T1000 (cell line): Measurements from ENCODE around the gene ZHX3.

Experiments
- DNase-seq: peaks from one replicate; lab custom pipeline; 2025; ENCODE audit warnings: mixed read lengths; lab: John Stamatoyannopoulos, UW

ZHX3 gene

DNA sequence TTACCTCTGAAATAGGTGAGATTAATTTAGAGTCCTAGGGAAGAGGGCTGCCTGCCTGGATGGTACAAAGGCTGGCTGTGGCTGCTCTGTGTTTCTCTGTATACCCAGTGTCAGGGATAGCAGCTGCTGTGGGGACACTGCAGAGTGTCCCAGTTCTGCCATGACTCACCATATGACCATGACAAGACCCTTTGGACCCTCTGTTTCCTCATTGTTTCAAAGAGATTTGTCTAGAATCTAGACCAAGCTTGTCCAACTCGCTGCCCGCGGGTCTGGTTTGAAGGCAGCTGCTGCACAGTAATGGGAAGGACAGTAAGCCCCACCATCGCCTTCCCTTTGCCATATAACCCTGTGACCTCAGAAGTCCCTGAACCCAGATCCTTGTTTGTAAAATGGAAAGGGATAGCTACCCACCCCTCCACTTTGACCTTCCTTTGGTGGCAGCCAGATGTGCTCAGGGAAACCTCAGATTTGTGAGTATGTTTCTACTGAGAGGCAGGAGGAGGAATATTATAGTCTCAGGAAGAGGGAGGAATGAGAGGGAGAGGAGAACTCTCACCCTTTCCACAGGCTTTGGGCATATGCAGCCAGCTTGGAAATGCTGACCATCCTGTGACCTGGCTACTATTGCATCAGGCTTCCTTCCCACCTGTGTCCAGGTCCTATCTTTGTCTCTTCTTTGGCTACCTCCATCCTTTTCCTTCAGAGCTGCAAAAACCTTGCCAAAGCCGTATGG is 166.2 kb downstream of the ZHX3 start:
- DNase-seq = no peak

DNA sequence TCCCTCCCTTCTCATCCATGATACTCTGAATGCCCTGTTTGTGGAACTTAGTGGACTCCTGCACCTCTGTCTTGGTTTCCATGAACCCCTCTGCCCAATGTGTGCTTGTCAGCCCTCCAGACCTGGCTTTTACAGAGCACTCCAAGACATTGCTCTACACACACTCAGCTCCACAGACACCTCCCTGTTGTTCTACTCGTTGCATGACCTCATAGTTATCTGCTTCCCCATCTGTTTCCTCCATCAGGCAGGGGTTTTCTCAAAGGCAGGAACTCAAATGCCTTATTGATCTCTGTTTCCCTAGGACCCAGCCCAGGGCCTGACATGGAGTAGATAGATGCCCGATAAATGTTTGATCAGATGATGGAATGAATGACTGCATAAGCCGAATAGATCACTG is 166.9 kb downstream of the ZHX3 start:
- DNase-seq = no peak

DNA sequence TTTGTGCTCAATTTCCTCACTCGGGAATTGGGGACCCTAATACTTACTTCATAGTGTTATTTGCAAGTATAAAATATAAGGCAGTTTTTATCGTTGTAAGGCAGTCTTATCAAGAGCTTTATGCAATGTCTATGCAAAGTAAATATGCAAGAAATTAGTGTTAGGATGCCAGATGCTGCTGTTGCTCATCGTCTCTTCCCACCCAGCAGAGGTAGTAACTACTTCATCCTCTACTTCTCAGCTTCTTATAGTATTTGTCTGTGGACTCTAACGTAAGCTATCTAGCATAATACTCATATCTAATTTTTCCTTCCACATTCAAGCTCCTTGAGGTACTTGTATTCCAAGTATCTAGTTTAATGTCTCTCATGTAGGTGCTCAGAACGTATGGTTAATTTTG is 168.6 kb downstream of the ZHX3 start:
- DNase-seq = no peak

DNA sequence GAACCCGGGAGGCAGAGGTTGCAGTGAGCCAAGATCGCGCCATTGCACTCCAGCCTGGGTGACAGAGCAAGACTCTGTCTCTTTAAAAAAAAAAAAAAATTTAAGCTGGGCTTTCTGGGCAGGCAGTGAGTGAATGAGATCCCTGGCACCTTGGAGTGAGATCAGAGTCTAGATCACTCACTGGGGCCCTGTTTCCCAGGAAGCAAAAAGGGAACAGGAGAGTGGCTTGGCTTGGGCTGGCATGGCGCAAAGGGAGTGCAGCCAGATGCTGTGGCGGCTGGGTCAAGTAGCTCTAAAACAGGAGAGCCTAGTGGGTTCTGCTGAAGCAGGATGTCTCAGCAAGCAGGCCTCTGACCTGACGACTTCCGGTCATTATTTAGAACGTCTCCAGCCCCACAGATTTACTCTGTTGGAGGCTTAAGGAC is 169.8 kb downstream of the ZHX3 start:
- no peak for DNase-seq

DNA sequence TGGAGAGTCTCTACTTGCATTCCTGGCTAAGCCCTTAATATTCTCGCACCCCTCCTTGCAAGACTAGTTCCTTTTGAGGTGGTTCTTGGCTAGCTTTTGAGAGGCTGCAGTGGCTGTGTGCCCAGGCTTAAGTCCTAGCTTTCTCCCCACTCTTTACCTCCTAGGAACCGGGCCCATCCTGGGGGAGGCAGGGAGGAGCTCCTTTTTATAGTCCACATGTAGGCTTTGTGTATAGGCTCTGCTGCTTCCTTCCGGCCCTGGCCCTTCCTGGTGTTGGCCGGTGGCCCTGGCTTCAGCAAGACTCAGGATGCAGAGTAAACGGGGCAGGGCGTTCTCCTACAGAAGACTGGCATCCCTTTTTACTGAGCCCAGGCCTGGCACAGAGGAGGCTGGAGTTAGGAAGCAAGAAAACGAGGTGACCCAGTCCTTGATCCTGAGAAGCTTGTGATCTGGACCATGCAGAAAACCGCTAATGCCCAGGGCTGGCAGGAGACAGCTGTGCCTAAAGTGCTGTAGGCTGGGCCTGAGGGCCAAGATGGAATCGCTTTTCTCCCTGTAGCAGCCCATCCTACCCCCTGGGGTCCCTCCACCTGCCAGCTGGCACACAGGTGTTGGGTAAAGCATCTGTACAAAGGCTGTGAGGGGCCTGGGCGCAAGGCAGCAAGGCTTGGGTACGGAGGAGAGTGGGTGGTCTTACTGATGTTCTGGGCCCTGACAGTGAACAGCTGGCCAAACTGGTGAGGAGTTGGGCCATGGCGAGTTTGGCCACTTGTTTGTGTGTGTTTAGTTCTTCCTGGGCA is 171.5 kb downstream of the ZHX3 start:
- no peak for DNase-seq

DNA sequence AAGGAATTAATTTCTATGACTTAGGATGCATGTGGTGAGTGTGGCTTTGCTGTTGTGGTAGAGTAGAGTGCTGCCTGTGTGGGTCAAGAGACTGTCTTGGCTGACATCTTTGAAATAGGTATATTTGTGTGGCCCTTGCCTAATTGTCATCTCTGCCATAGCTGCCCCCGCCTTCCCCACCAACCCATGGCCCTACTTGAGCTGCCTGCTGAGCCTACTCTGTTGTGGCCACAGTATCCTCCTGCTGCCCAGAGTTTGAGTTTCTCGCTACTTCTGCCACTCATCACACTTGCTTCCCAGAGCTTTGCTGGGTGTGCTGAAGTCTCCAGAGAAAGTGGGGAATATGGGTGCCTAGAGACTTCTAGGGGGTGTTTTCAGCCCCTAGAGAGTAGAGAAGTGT is 172.2 kb downstream of the ZHX3 start:
- no peak for DNase-seq

DNA sequence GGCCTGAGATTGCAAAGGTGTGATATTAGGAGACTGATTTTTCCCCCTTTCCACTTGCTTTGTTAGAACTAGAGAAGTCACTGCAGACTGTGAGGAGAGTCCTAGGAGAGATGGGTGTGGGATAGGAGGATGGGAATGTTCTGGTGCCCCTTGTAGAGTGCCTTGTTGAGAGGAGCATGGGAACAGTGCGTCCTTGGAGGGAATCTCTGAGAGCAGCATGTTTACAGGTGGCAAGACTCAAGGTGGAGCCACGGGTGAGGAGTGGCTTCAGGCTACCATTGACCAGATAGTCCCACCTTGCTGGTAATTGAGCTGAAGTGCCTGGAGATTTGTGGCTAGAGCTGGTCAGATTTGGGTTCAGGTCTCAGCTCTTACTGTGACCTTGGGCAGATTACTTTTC is 174.2 kb downstream of the ZHX3 start:
- no peak for DNase-seq

DNA sequence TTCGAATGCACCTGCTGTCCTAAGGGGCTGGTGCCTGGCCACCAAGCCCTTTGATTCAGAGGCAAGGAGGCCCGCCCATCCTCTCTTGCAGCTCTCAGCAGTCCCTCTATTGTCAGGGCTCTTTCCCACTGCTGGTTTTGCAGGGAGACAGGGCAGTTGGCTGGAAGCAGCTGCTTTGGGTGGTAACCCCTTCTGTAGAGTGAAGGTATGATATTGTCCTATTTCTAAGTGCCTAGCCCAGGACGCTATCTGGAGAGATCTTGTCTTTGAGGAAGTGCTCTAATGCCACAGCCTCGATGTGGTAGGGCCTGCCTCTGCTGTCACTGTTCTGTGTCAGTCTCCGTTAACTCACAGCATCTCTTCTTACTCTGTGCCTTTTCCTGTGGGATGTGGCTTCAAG is 174.6 kb downstream of the ZHX3 start:
- no peak for DNase-seq

DNA sequence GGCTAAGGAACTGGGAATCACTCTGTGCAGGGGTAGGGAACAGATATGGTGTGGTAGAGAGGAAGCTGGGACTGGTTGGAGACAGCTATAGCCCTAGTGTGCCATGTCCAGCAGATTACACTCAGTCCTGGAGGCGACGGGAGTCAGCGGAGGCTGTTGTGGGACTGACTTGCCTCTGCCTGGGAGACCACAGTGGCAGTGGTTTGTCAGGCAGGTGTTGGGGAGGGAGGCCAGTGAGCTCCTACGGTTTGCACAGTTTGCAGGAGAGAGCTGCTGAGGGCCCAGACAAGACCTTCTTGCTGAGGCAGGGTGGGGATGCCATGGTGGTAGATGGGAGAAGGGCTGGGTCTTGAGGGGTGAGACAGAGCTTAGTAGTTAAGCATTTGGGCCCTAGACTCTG is 175.3 kb downstream of the ZHX3 start:
- no peak for DNase-seq

DNA sequence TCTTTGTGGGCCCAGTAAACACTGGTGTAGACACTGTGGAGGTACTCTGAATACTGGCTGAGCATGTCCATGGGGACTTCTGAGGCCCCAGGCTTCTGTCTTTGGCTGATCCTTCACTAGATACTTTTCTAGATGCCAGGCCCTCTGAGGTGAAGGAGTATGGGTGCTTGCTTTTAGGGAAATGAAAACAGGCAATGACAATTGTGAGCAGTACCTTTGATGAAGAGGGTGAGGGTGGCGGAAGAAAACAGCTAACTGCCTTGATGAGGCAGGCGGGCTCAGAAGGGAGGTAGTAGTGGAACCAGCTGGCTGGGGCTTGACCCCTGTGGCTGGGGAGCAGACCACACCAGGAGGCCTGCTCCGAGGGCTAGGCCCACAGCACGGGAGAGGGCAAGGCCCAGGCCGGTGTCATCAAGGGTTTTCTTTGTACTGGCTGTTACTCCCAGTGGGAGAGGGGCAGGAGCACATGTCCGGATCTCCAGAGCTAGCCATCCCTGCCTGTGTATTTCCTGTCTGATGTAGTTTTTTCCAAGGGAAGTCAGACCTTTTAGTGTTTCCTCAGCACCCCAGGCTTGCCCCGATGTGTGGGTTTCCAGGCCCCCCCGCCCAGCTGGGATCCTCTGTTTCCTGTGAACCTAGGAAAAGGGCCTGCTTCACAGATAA is 176.2 kb downstream of the ZHX3 start:
- DNase-seq = no peak

DNA sequence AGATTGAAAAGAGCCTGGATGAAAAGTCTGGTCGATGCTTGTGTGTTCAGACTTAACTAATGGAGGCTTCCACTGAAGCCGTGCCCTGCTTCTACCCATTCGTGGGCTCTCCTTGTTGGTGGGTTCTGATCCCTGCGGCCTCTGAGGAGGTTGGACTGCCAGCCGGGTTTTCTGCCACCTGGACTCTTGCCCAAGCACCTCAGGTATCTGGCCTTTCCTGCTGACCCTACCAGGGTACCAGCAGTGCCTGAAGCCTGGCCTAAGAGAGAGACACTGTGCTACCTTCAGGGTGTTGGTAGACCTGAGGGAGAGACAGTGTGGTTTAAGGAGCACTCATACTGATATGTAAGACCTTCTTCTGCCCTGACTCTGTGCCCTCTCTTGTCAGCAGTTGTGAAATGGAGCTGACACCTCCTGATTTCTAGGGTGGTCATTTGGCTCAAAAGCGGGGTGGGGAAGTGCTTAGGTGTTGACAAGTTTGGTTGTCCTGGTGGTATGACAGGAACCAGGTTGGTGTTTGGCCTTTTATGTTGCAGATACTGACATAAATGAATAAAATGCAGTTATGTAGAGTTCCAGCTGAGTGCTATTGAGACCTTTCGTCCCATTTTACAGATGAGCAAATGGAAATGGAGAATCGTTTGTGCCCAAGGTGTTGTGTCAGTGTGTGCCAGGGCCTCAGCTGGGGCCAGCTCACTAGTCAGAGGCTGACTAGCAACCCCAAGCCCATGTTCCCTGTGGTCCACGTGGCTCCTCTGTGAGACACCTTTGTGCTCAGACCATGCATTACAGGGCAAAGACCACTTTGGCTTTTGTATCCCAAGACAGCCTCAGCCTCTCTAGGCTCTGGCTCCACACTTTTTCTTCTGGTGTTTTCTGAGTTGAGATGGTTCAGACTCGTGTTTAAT is 177.1 kb downstream of the ZHX3 start:
- DNase-seq = no peak

DNA sequence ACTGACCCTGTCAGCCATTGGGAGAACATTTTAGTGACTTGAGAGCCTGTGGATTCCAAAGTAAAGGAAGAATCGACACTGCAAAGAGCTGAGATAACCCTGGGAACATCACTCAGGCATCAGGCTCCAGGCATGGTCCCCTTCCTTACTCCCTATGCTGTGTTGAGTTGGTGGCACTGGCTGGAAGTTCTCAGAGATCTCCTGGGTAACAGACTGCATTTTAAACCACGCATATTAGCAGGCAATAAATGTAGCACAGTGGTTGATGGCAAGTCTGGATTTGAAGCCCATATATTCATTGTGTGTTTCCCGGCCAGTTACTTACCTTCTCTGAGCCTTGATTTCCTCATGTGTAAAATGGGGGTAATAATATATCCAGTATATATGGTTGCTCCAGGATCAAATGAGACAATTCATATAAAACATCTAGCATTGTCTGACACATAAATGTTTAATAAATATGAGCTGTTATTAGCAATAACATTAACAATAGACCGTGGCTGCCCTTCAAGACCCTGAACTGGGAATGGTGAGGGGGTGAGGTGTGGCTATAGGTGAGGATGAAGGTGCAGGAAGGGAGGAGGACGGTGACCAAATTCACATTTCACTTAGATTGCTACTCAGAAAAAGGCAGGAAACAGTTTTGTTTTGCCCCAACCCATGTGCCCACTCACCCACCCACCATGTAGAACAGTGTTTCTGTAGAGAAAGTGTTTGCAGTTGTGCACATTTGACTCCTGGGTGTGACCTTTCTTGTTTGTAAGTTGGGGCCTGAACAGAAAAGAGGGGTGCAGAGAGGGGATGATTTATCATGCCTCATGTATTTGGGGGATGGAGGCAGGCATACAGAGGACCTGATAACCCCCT is 178.1 kb downstream of the ZHX3 start:
- no peak for DNase-seq

DNA sequence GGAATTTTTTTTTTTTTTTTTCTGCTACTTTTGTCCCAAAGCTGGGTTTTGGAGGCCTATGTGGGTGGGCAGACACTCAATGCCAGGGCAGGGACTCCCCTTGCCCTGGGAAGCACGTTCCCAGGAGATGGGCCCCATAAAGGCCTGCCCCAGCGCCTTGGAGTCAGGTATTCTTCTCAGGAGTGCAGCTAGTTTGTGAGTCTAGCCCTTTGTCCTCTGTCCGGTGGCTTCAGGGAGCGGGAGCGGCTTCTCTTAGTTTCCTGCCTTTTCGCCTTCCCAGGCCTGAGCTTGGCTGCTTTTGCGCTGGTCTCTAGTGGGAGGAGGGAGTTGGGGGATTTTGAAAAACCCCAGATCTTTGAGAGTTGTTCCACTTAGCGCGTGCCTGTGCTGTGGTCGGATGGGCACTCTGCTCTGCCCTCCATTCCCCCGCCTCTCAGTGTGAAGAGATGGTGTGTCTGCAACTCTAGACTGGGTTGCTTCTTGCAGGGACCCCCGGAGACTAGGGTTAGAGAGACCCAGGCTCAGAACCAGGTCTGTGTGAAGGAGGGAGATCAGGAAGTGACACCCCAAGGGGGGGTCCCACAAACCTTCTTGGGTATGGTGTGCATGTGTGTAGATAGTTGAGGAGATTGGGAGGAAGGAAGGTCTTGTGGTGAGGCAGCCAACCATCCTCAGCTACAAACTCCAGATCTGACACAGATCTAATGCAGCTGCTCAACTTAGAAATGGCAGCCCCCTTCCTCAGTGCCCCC is 178.9 kb downstream of the ZHX3 start:
- DNase-seq = no peak

DNA sequence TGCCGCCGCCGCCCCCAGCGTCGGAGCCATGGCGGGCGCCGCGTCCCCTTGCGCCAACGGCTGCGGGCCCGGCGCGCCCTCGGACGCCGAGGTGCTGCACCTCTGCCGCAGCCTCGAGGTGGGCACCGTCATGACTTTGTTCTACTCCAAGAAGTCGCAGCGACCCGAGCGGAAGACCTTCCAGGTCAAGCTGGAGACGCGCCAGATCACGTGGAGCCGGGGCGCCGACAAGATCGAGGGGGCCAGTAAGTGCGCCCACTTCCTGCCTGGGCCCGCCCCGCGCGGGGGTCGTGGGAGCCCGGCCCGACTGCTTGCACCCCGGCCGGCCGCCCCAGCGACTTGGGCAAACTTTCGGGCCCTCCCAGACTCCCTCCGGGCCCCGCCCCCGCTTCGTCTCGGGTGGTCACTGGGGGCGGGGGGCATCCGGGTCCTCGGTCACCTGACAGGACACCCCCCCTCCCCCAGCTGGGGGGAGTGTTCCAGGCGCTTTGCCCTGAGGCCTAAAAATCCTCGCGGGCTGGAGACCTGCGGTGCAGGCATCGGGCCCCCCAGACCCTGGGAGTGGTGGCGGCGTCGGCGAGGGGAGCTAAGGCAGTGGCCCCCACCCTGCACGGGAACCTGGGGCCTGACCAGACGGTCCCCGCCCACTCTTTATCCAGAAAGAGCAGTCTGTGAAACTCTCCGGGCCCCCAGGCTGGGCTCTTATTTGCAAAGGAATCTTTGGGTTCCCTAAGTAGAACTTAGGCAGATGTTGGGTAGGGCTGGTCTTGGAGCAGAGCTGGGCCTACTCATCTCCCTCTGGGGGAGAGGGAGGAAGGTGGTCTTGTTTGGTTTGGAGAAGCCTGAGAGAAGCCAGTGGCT is 179.7 kb downstream of the ZHX3 start:
- peak; percentile 77 for DNase-seq

DNA sequence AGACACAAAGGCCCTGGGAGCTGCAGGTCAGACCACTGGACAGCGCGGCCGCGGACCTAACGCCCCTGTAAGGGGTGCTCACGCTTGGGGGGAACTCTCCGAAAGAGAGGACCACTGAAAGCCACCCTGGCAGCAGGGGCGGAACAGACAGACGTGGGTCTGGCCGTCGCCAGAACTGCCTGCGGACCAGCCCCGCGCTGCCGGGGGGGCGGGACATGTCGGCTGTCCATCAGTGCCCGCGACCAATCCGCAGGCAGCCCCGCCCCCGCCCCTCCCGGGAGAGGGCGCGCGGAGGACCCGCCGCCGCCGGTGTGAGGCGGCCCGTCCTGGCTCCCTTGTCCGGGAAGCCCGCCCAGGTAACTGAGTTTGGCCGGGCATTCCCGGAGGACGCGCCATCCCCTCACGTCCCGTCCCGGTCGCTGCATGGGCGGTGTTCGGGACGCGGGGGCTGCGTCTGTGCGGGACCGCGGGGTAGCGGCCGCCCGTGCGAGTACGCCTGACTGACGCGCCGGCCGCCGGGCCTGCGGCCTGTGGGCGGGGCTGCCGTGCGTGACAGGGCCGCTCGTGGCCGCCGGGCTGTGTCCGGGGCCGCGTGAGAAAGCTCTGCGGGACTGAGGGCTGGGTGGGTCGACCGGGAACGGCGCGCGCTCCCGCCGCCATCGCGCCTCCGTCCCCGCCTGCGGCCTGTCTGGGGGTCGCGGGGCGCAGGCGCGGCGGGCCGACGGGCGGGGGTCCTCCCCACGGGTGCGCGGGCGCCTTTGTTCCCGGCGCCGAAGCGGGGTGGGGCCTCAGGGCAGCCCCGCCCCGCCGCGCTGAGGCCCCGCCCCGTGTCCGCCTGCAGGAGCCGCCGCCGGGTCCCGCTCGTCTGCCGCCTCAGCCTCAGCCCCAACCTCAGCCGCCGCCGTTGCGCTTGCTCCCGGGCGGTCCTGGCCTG is 180.6 kb downstream of the ZHX3 start, which contains the start of gene PLCG1:
Gene PLCG1, plus strand, starts transcription at position 864 of the 934 bp plus-strand sequence. CDS start 99 bp downstream, outside the sequence.
- DNase-seq = peak; percentile 84

DNA sequence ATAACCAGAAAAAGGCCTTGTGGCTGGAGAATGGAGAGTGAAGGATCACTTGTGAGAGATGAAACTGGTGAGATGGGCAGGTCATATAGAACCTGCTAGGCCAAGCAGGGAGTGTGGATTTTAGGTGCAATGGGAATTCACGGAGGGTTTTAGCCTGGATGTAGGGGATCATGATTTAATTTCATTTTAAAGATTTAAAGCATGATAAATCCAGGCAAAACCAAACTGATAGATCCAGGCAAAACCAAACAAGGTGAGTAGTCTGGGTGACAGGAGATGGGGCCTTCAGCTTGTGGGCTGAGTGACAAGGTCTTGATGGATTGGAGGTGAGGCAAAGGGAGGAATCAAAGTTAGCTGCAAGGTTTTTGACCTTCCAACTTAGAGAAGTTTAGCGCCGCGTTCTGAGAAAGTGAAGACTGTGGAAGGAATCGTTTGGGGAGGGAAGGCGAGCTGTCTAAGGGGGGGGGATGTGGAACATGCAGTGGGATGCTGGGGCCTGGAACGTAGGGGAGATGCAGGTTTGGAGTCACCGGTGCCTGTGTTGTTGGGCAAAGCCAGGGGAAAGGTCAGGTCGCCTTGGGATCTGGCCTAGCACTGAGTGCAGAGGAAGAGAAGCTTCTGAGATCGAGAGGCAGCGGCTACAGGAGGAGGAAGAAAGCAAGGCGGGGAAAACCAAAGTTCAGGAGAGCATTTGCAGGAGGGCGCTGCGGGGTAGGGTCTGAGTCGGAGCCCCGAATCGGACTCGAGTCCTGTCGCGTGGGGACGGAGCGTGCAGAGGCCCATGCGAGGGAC is 181.4 kb downstream of the ZHX3 start:
- no peak for DNase-seq
